ENCODE measurements around the gene CTNNA3. TPM values are rescaled to one million over a fixed set of nuclear protein-coding genes. Genes with fewer than 3 reads are reported as not detected.

CTNNA3 gene
- total RNA-seq, 1 donor from 2014 or later = not detected

DNA sequence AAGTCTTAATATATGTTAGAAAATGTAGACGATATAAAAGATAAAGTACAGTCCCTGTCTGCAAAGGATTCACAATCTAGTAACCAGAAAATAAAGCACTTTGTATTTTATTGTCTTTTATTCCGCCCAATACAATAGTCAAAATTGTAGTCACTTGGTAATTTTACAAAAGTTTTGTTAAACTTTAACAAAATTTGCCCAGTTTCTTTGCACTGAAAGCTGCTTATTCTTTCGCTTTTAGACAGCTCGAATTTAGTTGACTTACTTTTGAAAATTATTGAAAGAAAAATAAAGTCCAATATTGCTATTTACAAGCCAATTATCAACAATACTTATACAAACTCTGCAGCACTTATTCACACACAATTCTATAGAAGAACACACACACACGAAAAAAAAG is 1305.1 kb downstream of the CTNNA3 start:
- TF ChIP-seq, protein P1, sequence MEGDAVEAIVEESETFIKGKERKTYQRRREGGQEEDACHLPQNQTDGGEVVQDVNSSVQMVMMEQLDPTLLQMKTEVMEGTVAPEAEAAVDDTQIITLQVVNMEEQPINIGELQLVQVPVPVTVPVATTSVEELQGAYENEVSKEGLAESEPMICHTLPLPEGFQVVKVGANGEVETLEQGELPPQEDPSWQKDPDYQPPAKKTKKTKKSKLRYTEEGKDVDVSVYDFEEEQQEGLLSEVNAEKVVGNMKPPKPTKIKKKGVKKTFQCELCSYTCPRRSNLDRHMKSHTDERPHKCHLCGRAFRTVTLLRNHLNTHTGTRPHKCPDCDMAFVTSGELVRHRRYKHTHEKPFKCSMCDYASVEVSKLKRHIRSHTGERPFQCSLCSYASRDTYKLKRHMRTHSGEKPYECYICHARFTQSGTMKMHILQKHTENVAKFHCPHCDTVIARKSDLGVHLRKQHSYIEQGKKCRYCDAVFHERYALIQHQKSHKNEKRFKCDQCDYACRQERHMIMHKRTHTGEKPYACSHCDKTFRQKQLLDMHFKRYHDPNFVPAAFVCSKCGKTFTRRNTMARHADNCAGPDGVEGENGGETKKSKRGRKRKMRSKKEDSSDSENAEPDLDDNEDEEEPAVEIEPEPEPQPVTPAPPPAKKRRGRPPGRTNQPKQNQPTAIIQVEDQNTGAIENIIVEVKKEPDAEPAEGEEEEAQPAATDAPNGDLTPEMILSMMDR (IDR thresholded peaks at IDR 0.05; ENCODE audit: insufficient read depth, low read length, severe bottlenecking) = no peak
- H3K27me3 ChIP-seq (ENCODE audit: control insufficient read depth, insufficient read depth, low read length) = no peaks in the 10 kb centered on the region
- no peak for DNase-seq (ENCODE audit: low read depth)
- H3K36me3 ChIP-seq (ENCODE audit: control insufficient read depth, insufficient read depth, low read length) = no peaks in the 10 kb centered on the region
- no peak for FAIRE-seq
- H3K4me3 ChIP-seq (ENCODE audit: low read depth, low read length) = no peak overlapping the region

GRCh38 chr10:66381045-66381444 is 1315.0 kb downstream of the CTNNA3 start:
- no peak for DNase-seq (ENCODE audit: low read depth)
- TF ChIP-seq, protein P1 (IDR thresholded peaks at IDR 0.05; ENCODE audit: insufficient read depth, low read length, severe bottlenecking) = no peak
- FAIRE-seq = no peak
- H3K27me3 ChIP-seq (ENCODE audit: control insufficient read depth, insufficient read depth, low read length) = no peaks in the 10 kb centered on the region
- no peaks in the 10 kb centered on the region for H3K36me3 ChIP-seq (ENCODE audit: control insufficient read depth, insufficient read depth, low read length)
- no peak overlapping the region for H3K4me3 ChIP-seq (ENCODE audit: low read depth, low read length)

DNA sequence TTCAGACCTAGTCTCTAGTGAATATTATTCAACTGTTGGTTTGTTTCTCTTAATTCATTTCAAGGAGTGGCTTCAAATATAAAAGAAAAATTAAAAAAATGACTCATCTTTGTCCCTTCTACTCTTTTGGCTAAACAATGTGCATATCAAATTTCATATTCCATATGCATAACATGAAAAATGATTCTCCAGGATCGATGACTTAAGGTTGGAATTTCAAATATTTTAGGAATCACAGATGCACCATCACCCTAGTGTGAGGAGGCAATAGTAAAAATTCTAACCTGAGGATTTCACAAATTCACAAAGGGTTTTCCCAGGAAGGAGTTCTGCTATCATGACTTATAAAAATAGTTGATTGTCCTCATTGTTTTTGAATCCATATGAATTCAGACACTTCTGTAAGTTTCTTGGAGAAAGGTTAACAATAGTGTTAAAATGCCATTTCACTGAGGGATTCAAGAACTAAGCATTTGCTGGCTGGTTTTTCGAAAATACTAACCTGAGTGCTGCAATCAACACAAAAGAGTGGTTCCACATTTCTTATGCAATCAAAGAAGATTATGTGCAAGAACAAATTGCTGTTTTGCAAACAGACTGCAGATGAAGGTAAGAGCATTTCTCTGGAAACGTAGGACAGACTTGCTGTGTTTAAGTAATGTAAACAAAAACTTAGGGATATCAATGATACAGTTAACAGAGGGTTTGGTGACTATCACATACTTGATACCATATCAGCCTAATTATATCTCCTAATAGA is 1317.7 kb downstream of the CTNNA3 start:
- FAIRE-seq = no peak
- Histone ChIP-seq H3K36me3 (ENCODE audit: control insufficient read depth, insufficient read depth, low read length) (no peaks in the 10 kb centered on the region), H3K4me3 (ENCODE audit: low read depth, low read length) (no peak overlapping the region), H3K27me3 (ENCODE audit: control insufficient read depth, insufficient read depth, low read length) (no peaks in the 10 kb centered on the region)
- TF ChIP-seq, protein P1 (IDR thresholded peaks at IDR 0.05; ENCODE audit: insufficient read depth, low read length, severe bottlenecking) = no peak
- DNase-seq (ENCODE audit: low read depth) = no peak

GRCh38 chr10:66368146-66368545 is 1327.8 kb downstream of the CTNNA3 start:
- no peak for FAIRE-seq
- H3K27me3 ChIP-seq (ENCODE audit: control insufficient read depth, insufficient read depth, low read length) = no peaks in the 10 kb centered on the region

GRCh38 chr10:66366163-66366562 is 1329.8 kb downstream of the CTNNA3 start:
- DNase-seq (ENCODE audit: low read depth) = no peak
- H3K36me3 ChIP-seq (ENCODE audit: control insufficient read depth, insufficient read depth, low read length) = no peaks in the 10 kb centered on the region
- no peak overlapping the region for H3K4me3 ChIP-seq (ENCODE audit: low read depth, low read length)
- TF ChIP-seq, protein P1 (IDR thresholded peaks at IDR 0.05; ENCODE audit: insufficient read depth, low read length, severe bottlenecking) = no peak
- H3K27me3 ChIP-seq (ENCODE audit: control insufficient read depth, insufficient read depth, low read length) = no peaks in the 10 kb centered on the region
- FAIRE-seq = no peak

More at GRCh38 chr10:66368146-66368545, 1327.8 kb downstream of the CTNNA3 start:
- H3K4me3 ChIP-seq (ENCODE audit: low read depth, low read length) = no peak overlapping the region
- H3K36me3 ChIP-seq (ENCODE audit: control insufficient read depth, insufficient read depth, low read length) = no peaks in the 10 kb centered on the region
- TF ChIP-seq, protein P1 (IDR thresholded peaks at IDR 0.05; ENCODE audit: insufficient read depth, low read length, severe bottlenecking) = no peak
- DNase-seq (ENCODE audit: low read depth) = no peak

DNA sequence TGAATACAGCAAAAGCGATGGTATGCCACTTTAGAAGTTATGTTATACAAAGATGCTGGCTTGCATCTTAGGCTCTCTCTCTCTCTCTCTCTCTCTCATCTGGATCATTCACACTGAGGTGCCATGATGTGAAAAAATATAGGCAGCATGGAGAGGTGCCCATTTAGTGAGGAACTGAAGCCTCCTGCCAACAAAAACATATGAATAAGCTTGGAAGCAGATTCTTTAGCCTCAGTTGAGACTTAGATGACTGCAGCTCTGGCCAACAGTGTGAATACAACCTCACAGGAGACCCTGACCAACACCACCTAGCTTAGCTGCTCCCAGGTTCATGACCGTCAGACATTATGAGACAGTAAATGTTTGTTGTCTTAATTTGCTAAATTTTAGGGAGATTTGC is 1330.3 kb downstream of the CTNNA3 start:
- Histone ChIP-seq H3K36me3 (ENCODE audit: control insufficient read depth, insufficient read depth, low read length) (no peaks in the 10 kb centered on the region), H3K27me3 (ENCODE audit: control insufficient read depth, insufficient read depth, low read length) (no peaks in the 10 kb centered on the region), H3K4me3 (ENCODE audit: low read depth, low read length) (no peak overlapping the region)
- FAIRE-seq (no peak), DNase-seq (ENCODE audit: low read depth) (no peak)
- TF ChIP-seq, protein P1 (IDR thresholded peaks at IDR 0.05; ENCODE audit: insufficient read depth, low read length, severe bottlenecking) = no peak
